Esophagus squamous epithelium (tissue), 5 donors: ENCODE measurements around the gene CPSF6. TPM values are rescaled to one million over a fixed set of nuclear protein-coding genes. Genes with fewer than 3 reads are reported as not detected.
A peak's percentile ranks its signal among the peaks of the same experiment; 100 is the strongest.

Source experiments
- DNase-seq: peaks from one replicate; lab custom pipeline; 2025; lab: John Stamatoyannopoulos, UW
- H3K27ac ChIP-seq, 4 donors: fragments of 200-600 bp; sonication (generic); one replicate each; pipeline ENCODE4 v1.5.1; 2016 to 2019; ENCODE audit warnings: mild to moderate bottlenecking in 1 of 4
- H3K27me3 ChIP-seq, 4 donors: fragments of 200-600 bp; sonication (generic); 1 replicate in 3 of 4; 2 replicates in 1 of 4; pipeline versions ENCODE4 v1.5.1 to v1.6.0; 2017 to 2021; ENCODE audit warnings: antibody characterized with exemption in 1 of 4
- H3K36me3 ChIP-seq, 3 donors: fragments of 200-600 bp; sonication (generic); one replicate each; pipeline ENCODE4 v1.5.1; 2016 to 2019
- H3K4me1 ChIP-seq, 3 donors: fragments of 200-600 bp; sonication (generic); one replicate each; pipeline ENCODE4 v1.5.1; 2017 to 2019
- H3K4me3 ChIP-seq, 4 donors: fragments of 200-600 bp; sonication (generic); 1 replicate in 3 of 4; 2 replicates in 1 of 4; pipeline ENCODE4 v1.5.1; 2016 to 2019; ENCODE audit warnings: mild to moderate bottlenecking in 2 of 4, moderate library complexity in 1 of 4
- H3K9me3 ChIP-seq, 3 donors: fragments of 200-600 bp; sonication (generic); one replicate each; pipeline ENCODE4 v1.5.1; 2016 to 2019
- POLR2A ChIP-seq, 4 donors: fragments of 450-650 bp; IDR thresholded peaks; one replicate each; pipeline ENCODE4 v1.6.1; 2017; ENCODE audit warnings: antibody characterized with exemption in 4 of 4, mild to moderate bottlenecking in 4 of 4, moderate library complexity in 3 of 4
- WGBS, 2 donors: methylation state at CpG; one replicate each; pipeline ENCODE4 v1.1.5; 2018; 5-methylcytosine and 5-hydroxymethylcytosine counted together
- intact Hi-C: fragments of 100-400 bp; cut with DNase I; formaldehyde crosslinking; loops from one replicate; pipeline ENCODE4 v1.15.0; 2022
- total RNA-seq, 4 donors: library from RNA; depleted of rRNA; stranded (reverse); fragments of >200 nt; gene quantifications; one replicate each; pipeline ENCODE4 v1.1.0, GENCODE V29; 2016
- TF ChIP-seq, protein P1 (sequence below), 6 experiments: fragments of 450-650 bp in 4 of 6; fragments of 200-600 bp in 2 of 6; sonication (generic) in 2 of 6; IDR thresholded peaks; one replicate each; pipeline ENCODE4 v1.5.1; 2016 to 2019; ENCODE audit warnings: antibody characterized with exemption in 6 of 6, mild to moderate bottlenecking in 4 of 6, moderate library complexity in 4 of 6
- donor health status: DM: yes; HTN: yes; CAD: no.

CPSF6 gene
- total RNA-seq, 4 donors from 2014 or later, result 16.5 to 34.3 (median 20.5) TPM

DNA sequence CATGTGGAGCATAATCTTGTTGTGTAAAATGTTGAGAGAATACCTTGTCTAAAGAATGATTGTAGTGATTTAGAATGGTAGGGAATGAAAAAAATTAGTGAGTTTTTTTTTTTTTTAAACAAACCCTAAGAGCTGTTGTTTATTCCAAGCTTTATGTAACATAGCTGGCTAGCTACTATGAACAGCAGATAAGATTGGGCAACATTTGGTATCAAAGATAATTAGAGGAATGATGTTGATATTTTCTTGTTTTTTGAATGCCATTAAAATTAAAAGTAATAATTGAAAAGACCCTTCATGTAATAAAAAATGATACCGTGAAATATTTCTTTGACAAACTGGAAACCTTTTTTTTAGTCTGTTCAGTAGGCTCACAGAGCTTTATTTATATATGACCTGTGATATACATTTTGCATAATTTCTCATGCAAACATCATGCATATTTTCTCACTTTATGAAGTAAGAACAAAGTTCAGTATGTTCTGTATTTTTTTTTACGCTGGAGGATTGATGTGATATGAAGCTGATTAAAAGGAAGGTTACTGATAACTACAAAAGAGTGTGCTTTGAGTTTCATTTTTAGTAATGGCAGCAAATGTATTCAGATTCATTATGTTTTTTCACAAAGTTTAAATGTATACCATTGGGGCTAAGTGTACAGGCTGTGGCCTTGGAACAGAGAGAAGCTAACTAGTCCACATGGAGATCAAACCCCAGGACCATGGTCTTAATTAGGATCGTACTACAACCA, 8.1 kb downstream of the CPSF6 start:
- no peak overlapping the region for H3K4me3 ChIP-seq
- H3K9me3 ChIP-seq, result no peaks in the 10 kb centered on the region
- no peaks in the 10 kb centered on the region for H3K27me3 ChIP-seq
- no peak for DNase-seq
- TF ChIP-seq POLR2A (IDR thresholded peaks at IDR 0.05), result no peak
- TF ChIP-seq, protein P1, sequence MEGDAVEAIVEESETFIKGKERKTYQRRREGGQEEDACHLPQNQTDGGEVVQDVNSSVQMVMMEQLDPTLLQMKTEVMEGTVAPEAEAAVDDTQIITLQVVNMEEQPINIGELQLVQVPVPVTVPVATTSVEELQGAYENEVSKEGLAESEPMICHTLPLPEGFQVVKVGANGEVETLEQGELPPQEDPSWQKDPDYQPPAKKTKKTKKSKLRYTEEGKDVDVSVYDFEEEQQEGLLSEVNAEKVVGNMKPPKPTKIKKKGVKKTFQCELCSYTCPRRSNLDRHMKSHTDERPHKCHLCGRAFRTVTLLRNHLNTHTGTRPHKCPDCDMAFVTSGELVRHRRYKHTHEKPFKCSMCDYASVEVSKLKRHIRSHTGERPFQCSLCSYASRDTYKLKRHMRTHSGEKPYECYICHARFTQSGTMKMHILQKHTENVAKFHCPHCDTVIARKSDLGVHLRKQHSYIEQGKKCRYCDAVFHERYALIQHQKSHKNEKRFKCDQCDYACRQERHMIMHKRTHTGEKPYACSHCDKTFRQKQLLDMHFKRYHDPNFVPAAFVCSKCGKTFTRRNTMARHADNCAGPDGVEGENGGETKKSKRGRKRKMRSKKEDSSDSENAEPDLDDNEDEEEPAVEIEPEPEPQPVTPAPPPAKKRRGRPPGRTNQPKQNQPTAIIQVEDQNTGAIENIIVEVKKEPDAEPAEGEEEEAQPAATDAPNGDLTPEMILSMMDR (IDR thresholded peaks at IDR 0.05), result no peak
- 77 to 78% methylated on average over 3 of the region's 3 CpGs for WGBS, 2 donors
- no peak overlapping the region for H3K27ac ChIP-seq
- peaks cover 0 to 7% (median 0%) of the 10 kb centered on the region in 3 donors for H3K36me3 ChIP-seq
- intact Hi-C loops, result no loop called here
- H3K4me1 ChIP-seq, result peaks cover 0 to 77% (median 15%) of the 10 kb centered on the region in 3 donors

DNA sequence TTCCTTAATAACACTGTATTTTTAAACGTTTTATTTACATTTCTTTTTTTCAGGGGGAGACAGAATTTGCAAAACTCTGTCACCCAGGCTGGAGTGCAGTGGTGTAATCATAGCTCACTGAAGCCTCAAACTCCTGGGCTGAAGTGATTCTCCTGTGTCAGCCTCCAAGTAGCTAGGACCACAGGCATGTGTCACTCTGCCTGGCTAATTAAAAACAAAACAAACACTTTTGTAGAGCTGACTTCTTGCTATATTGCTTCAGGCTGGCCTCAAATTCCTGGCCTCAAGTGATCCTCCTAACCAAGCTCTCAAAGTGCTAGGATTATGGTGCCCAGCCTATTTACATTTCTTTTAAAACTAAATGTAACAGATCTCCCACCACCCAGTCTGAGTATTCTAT, 12.7 kb downstream of the CPSF6 start:
- no peak overlapping the region for H3K4me3 ChIP-seq
- 4% methylated on average over 1 of the region's 1 CpG for WGBS, 2 donors
- H3K4me1 ChIP-seq, result peaks cover 0 to 34% (median 4%) of the 10 kb centered on the region in 3 donors
- no peak for DNase-seq
- no peaks in the 10 kb centered on the region for H3K9me3 ChIP-seq
- no peak for TF ChIP-seq POLR2A (IDR thresholded peaks at IDR 0.05)
- intact Hi-C loops, result no loop called here
- H3K27me3 ChIP-seq, result no peaks in the 10 kb centered on the region
- no peak overlapping the region for H3K27ac ChIP-seq
- peaks cover 0 to 29% (median 0%) of the 10 kb centered on the region in 3 donors for H3K36me3 ChIP-seq

DNA sequence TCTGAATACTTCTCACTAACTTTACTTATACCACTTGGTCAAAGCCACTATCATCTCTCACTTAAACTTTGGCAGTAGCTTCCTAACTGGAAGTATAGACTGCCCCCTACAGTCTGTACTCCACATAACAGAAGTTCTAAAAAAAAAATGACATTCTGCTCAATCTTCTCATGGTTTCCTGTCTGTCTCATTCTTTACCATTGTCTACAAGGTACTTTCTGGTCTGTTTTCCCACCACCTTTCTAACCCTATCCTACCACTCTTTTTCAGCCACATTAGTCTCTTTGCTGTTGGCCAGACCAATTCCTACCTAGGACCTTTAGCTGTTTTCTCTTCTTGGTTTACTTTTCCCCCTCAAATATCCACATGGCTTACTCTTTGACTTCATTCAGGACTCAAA, 14.7 kb downstream of the CPSF6 start:
- Histone ChIP-seq H3K4me1 (peaks cover 0 to 19% (median 4%) of the 10 kb centered on the region in 3 donors), H3K9me3 (no peaks in the 10 kb centered on the region), H3K27ac (no peak overlapping the region), H3K27me3 (no peaks in the 10 kb centered on the region), H3K36me3 (peaks cover 6 to 49% (median 6%) of the 10 kb centered on the region in 3 donors), H3K4me3 (no peak overlapping the region)
- DNase-seq, result no peak
- TF ChIP-seq, protein P1 (IDR thresholded peaks at IDR 0.05), result peak in 5 of 6 experiments; percentile 11 to 61 (median 48)
- no peak for TF ChIP-seq POLR2A (IDR thresholded peaks at IDR 0.05)
- intact Hi-C loops, result no loop called here

DNA sequence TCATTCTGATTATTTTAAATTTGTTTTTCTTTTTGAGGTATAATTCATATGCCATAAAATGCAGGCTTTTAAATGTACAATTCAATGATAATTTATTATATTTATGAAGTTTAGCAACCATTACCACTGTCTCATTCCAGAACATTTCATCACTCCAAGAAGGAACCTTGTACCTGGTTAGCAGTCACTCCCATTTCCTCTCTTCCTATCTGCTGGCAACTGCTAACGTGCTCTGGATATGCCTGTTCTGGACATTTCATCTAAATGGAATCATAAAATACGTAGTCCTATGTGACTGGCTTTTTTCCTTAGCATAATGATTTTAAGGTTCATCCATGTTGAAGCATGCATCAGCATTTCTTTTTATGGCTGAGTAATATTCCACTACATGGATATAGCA, 15.5 kb downstream of the CPSF6 start:
- peaks cover 0 to 12% (median 0%) of the 10 kb centered on the region in 3 donors for H3K4me1 ChIP-seq
- TF ChIP-seq POLR2A (IDR thresholded peaks at IDR 0.05), result no peak
- intact Hi-C loops, result no loop called here
- no peaks in the 10 kb centered on the region for H3K27me3 ChIP-seq
- H3K4me3 ChIP-seq, result no peak overlapping the region
- no peak overlapping the region for H3K27ac ChIP-seq
- H3K9me3 ChIP-seq, result no peaks in the 10 kb centered on the region
- H3K36me3 ChIP-seq, result peaks cover 6 to 57% (median 10%) of the 10 kb centered on the region in 3 donors
- DNase-seq, result no peak
- 85 to 94% methylated on average over 2 of the region's 2 CpGs for WGBS, 2 donors

DNA sequence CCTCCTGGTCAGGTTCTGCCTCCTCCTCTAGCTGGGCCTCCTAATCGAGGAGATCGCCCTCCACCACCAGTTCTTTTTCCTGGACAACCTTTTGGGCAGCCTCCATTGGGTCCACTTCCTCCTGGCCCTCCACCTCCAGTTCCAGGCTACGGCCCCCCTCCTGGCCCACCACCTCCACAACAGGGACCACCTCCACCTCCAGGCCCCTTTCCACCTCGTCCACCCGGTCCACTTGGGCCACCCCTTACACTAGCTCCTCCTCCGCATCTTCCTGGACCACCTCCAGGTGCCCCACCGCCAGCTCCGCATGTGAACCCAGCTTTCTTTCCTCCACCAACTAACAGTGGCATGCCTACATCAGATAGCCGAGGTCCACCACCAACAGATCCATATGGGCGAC, 19.3 kb downstream of the CPSF6 start:
- TF ChIP-seq, protein P1 (IDR thresholded peaks at IDR 0.05), result no peak
- no peak for TF ChIP-seq POLR2A (IDR thresholded peaks at IDR 0.05)
- Histone ChIP-seq H3K4me3 (no peak overlapping the region), H3K9me3 (no peaks in the 10 kb centered on the region), H3K27ac (no peak overlapping the region), H3K4me1 (no peaks in the 10 kb centered on the region), H3K27me3 (no peaks in the 10 kb centered on the region), H3K36me3 (peaks cover 9 to 89% (median 25%) of the 10 kb centered on the region in 3 donors)
- DNase-seq, result no peak
- intact Hi-C loops, result no loop called here
- 89 to 91% methylated on average over 9 to 10 of the region's 10 CpGs for WGBS, 2 donors

DNA sequence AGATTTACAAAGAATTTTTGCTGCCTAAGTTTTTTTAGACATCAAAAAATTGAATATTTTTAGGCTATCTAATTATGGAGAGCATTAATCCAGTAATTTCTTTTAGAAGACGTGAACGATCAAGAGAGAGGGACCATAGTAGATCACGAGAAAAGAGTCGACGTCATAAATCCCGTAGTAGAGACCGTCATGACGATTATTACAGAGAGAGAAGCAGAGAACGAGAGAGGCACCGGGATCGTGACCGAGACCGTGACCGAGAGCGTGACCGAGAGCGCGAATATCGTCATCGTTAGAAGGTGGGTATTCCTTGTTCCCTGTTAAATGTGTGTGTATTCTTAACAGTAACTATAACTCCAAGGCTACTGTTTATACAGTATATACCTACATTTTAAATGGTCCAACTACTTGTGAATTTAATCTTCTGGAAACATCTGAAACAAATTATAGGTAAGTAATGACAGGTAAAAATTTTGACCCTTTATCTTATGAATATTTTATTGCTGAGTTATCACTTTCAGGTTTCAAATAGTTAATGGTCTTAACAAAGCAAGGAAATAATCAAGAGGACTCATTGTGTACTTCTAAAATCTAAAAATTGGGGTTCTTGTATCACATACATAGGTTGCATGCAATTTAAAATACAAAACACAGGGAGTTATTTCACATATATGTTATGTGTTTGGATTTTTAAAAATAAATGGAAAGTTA, 23.1 kb downstream of the CPSF6 start:
- intact Hi-C loops, result no loop called here

More for the DNA sequence above, 23.1 kb downstream of the CPSF6 start:
- Histone ChIP-seq H3K9me3 (no peaks in the 10 kb centered on the region), H3K27ac (no peak overlapping the region), H3K4me1 (peaks cover 0 to 7% (median 0%) of the 10 kb centered on the region in 3 donors), H3K36me3 (peaks cover 9 to 84% (median 26%) of the 10 kb centered on the region in 3 donors), H3K27me3 (no peaks in the 10 kb centered on the region), H3K4me3 (no peak overlapping the region)
- 97% methylated on average over 20 of the region's 20 CpGs for WGBS, 2 donors
- DNase-seq, result no peak
- TF ChIP-seq, protein P1 (IDR thresholded peaks at IDR 0.05), result no peak
- no peak for TF ChIP-seq POLR2A (IDR thresholded peaks at IDR 0.05)
